MM.1S (cell line): ENCODE results near the gene DPY19L3.

Experiments used
- CTCF ChIP-seq: fragments of 300-600 bp; sonication (generic); IDR thresholded peaks from 2 replicates; pipeline ENCODE4 v1.5.1; 2016; ENCODE audit warnings: antibody characterized with exemption, low read length, mixed read lengths
- EZH2 ChIP-seq: fragments of 300-600 bp; sonication (generic); optimal IDR thresholded peaks from 2 replicates; pipeline ENCODE3; 2017; ENCODE audit warnings: low read depth, mild to moderate bottlenecking, antibody characterized with exemption, low read length, mixed read lengths
- EZH2phosphoT487 ChIP-seq: fragments of 300-600 bp; sonication (generic); IDR thresholded peaks from 2 replicates; pipeline ENCODE4 v1.6.1; 2018; ENCODE audit warnings: antibody characterized with exemption, low read length

GRCh38 chr19:32364040-32364439, 41.5 kb upstream of the DPY19L3 start:
- no peak for TF ChIP-seq CTCF
- TF ChIP-seq EZH2: no peak
- TF ChIP-seq EZH2phosphoT487: no peak
